Activated CD8-positive, alpha-beta memory T cell treated with anti-CD3 and anti-CD28 coated beads for 24 hours (primary cell): Measurements from ENCODE around the gene OPN1LW.
"Not testable (repeated sequence)": the region's sequence is repeated elsewhere in the genome, so short reads cannot be mapped to it uniquely, and the experiment has no call there.

Source experiments
- DNase-seq: peaks from one replicate; pipeline ENCODE4 v3.0.0-alpha.2; 2020

Gene OPN1LW

DNA sequence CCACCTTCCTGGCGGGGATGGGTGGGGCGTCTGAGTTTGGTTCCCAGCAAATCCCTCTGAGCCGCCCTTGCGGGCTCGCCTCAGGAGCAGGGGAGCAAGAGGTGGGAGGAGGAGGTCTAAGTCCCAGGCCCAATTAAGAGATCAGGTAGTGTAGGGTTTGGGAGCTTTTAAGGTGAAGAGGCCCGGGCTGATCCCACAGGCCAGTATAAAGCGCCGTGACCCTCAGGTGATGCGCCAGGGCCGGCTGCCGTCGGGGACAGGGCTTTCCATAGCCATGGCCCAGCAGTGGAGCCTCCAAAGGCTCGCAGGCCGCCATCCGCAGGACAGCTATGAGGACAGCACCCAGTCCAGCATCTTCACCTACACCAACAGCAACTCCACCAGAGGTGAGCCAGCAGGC, at the start of gene OPN1LW:
Gene OPN1LW (plus strand): TSS at position 234 of the 400 bp plus-strand sequence. CDS start 41 bp downstream, at position 275.
- DNase-seq = not testable (repeated sequence)

DNA sequence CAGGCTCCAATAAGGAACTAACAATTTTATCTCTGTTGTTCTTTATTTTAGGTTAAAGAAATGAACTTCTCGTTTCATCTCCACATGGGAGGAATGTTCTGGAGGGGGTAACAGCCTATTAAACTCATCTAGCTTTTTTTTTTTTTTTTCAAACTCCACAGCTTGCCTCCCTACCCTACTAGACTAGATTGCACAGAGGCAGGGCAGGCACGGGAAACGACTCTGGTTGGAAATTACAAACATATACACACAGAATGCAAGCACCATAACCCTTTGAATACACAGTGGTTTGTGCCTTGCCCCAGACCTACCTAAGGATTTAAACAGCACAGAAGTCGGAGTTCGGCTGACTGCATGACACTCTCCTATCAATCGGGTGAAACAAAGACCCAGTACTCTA, 49.2 kb upstream of the OPN1LW start:
- DNase-seq = no peak

DNA sequence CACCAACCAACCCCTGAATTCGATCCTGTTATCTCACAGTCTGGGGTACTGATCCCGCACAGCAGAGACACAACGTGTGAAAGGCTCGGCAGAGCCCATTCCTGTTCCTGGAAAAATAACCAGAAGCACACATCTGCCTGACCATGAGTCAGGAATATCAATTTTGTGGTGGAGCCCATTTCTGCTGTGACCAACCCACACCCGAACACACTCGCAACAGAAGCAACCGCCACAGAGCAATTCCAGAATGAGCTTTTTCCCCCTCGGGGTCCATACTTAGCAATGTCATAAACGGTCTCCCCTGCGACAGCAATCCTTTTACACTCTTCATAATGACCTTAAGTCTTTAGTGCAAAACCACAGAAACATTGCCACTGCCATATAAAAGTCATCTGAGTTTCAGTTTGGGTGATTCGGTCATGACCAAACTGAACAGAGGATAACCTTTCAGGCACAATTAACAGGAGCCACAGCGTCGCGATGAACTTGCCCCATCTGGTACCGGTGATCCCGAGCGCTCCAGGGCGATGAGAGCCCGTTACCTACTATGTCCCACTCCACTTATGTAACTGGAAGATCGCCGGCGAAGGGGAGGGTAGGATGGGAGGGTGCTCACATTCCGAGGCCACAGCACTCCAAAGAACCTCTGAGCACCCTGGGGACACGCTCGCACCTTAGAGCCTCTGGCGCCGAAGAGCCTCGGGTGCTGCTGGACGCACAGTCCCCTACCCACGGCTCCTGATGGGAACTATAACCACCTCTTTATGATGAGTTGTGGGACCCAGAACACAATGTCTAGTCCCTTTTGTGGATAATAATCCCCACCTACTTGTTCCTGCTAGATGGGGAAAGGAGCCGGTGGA, 47.7 kb upstream of the OPN1LW start:
- peak; percentile 61 for DNase-seq

DNA sequence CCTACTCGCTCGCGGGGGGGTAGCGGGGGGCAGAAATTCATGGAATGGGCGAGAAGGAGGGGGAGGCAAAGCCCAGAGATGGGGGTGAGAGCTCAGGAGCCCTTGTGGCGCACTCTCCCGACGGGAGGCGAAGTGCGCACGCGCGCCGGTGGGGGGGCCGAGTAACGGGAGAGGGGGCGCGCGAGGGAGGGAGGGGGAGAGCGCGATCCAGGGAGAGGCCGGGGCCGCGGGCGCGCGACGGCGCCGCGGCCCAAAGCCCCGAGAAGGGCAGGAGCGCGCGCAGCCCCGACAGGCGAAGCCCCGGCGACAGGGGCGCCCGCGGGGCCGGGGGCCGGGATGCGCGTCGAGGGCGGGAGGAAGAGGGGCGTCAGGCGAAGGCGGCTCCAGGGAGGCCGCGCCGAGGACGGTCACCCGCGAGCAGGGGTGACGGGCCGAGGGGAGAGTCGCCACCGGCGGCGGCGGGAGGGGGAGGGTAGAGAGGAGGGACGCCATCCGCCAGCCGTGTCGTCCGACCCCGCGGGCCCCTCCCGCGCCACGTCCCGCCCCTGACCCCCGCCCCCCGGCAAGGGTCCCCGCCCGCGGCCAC, 46.9 kb upstream of the OPN1LW start:
- peak; percentile 80 for DNase-seq

DNA sequence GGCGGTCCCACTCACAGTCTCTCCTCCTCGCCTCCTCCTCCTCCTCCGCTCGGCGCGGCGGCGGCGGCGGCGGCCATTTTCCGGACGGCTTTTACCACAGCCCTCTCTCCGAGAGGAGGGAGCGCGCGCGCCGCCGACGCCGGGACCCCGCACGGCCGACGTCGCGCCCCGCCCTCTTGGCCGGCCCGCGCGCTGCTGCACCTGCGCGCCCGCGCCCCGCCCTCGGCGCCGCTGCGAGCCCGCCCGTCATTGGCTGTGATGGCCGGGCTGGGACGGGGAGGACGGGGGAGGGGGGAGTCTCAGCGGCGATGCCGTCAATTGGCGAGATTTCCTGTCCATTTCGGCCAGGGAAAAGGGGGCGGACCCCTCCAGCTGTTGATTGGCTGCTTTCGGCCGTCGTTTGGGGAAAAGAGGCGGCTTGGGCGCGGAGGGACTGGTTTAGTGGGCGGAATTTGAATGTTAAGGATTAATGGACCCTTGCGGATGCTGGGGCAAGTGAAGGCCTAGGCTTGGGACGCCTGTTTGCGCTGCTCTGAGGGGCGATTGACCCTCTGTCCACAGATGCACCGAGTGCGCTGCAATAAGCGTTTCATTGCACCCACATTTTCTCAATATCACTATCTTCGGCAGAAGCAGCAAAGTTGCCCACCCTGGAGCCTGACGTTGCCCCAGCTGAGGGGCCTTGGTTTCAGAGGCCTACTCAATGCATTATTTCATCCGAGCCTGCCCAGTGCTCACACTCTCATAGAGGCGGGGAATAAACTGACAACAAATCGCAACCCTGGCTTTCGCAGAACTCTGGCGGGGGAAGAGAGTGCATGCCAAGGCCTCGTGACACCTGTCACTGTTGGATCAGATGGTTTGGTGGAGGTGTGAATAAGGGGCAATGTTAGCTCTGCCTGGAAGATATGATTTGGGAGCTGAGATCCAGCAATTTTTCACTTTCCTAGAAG, 46.2 kb upstream of the OPN1LW start, which contains the start of gene MECP2:
Gene MECP2 (minus strand): TSS at position 129 of the 953 bp plus-strand sequence.
- peak; percentile 90 for DNase-seq

DNA sequence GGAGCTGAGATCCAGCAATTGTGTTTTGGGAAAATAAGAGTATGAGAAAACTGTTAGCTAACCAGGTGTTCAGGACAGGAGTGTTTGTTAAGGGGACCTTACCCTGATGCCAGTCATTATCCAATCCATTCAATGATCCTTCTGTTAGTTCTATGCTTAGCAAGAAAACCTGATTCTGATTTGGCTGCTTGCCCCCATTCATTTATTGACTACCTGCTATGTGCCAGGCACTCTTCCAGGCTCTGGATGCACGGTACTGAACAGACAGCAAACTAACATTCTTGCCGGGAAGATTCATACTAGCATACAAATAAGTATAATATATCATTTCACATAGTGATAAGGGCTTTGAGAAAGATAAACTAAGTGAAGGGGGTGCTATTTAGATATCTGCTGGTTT, 45.5 kb upstream of the OPN1LW start:
- no peak for DNase-seq

DNA sequence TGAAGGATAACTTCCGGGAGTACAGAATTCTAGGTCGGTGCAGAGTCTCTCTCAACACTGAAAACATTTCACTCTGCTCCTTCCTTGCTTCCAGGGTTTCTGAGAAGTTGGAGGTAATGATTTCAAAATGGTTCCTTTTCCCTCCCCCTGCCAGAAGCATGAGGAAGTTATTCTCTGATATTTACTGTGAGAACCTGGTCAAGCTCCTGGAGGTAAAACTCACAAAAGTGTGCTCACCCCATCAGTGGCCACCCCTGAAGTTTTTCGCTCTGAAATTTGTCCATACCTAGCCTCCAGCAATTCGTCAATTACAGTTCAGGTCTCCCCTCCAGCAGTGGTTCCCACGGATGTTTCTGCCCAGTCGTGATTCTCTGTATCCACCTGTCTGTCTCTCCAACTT, 30.3 kb upstream of the OPN1LW start:
- DNase-seq = no peak

DNA sequence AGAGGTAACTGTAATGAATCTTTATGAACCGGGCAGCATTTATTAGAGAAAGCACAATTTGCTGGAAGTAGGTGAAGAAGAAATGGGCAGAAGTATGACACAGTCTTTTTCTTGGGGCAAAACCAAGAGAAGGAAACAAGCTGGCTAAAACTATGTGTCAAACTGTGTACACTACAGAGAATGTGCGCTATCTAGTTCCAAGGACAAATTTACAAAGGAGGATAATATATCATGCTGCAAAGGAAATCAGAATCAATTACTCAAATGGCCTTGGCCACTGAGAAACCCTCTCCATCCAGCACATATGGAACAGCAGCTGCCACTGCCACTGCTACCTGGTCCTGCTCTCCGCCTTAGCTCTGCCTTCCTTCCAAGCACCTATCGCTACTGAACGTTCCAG, 29.4 kb upstream of the OPN1LW start:
- DNase-seq = no peak

DNA sequence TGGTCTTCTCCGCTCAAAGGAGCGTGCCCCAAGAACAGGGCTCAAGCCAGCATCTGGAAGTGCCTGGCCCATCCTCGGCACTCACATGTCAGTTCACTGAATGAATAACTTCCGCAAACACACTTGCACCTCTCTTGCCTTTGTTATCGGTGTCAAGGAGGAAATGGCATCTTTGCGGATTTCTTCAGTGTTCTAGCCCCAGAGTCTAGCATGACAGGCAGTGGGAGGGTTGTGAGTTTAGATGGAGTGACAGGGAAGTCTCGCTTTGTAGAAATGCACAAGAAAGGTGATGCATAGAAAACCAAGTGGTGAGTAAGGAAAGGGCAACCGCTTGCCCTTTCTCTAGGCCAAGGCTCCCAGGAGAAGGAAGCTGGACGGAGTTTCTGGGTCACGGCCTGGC, 29.0 kb upstream of the OPN1LW start:
- no peak for DNase-seq

DNA sequence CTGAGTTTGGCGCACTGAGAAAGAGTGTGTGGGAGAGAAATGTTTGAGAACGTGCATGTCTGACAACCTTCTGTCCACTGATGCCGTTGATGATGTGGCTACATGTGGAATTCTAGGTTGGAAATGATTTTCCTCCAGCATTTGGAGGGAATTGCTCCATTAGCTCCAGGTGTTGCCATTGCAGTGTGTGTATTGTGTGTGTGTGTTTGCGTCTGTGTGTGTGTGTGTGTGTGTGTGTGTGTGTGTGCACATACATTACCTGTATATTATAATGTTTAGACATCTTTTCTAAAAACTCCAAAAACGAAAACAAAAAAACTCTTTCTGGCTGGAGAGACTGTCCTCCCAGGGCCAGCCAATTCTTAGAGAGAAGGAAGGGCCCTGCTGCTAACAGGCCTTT, 28.3 kb upstream of the OPN1LW start:
- no peak for DNase-seq

DNA sequence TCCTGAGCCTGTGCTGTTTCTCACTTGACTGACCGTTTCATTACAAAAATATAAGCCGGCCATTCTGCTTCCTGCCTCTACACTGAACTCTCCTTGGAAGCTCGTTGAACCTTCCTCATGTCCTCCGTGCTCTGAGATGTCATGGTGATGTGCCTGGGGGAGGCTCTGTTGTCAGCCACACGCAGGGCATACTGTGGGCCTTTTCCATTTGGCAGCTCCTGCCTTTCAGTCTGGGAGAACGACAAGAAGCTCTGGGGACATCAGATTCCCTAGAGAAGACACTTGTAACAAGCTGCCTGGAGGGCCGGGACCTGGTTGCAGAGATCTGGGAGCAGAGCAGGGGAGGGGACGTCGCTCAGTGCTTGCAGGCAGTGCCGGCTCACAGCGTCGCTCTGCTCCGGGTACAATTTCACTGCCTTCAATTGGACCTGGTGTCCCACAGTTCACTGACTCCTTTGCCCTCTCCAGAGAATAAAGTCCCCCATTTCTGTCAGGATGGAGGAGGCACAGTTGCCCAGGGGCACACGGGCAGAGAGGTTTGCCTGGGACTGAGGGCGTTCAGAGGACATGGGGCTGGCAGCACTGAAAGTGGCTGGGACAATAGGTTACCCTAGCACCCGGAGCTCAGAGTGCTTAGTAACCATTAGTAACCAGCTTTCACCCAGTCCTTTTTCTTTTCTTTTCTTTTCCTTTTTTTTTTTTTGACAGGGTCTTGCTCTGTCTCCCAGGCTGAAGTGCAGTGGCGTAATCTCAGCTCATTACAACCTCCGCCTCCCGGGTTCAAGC, 27.4 kb upstream of the OPN1LW start:
- DNase-seq = no peak

DNA sequence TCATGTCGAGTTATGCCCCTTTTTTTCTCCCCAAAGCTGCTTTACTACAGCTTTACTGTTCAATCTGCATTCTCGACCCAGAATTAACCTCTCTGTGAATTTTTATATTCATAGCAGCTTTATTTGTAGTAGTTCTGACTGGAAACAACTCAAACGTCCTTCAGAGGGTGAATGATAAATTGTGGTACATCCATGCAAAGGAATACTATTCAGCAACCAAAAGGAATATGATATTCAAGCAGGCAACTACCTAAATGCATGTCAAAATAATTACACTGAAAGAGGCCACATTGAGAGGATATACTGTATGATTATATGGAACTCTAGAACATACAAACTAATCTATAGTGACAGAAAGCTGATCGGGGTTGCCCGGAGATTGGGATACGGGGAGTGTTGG, 26.5 kb upstream of the OPN1LW start:
- DNase-seq = no peak

DNA sequence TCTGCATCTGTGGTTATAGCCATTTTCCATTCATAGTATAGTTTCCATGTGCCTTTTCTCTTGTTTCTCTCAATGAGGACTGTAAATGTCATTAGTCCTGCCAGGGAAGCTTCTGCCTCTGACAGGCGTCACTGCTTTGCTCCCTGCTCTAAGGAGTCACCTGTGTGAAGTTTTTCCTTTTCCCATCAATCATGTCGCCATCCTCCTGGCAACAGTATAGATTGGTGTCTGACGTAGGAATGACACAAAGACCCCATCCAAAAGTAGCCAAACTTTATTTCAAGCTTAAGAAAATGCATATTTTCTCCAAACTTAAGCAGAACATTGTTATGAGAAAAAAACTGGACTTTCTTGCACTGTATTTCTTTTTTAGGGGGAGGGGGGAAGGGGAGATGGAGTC, 23.5 kb upstream of the OPN1LW start:
- peak; percentile 7 for DNase-seq

DNA sequence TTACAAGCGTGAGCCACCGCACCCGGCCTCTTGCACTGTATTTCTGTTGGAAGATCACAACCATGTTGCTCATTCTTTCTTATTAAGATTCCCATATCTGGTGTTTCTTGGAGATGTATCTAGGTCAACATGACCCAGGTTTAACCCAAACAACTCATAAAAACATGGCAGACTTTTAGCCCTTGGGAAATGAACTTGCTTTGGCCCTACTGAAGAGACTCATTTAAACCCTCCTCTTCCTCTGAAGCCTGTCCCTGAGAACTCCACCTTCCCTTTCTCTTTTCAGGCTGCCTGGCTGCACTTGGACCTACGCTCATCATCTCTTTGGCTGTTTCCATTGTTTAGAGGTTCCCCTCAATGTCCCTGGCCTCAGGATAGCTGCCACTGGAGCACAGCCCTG, 22.8 kb upstream of the OPN1LW start:
- no peak for DNase-seq

DNA sequence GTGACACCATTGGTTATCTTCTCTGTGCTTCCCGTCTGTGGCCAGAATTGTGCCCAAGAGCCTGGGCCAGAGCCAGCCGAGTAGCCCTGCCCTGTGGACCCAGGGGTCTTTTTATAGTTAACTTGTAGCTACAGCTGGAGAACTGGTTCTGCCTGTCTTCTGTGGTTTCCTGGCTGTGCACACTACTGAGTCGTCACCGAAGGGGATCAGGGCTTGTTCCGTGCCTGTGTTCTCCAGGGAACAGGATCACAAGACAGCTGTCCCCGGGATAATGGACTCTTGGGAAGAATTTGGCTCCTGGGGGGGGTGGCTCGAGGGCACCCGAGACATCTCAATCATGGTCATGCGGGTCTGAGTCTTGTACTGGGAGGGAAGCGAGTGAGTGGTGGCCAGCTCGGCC, 22.1 kb upstream of the OPN1LW start:
- DNase-seq = peak; percentile 51

DNA sequence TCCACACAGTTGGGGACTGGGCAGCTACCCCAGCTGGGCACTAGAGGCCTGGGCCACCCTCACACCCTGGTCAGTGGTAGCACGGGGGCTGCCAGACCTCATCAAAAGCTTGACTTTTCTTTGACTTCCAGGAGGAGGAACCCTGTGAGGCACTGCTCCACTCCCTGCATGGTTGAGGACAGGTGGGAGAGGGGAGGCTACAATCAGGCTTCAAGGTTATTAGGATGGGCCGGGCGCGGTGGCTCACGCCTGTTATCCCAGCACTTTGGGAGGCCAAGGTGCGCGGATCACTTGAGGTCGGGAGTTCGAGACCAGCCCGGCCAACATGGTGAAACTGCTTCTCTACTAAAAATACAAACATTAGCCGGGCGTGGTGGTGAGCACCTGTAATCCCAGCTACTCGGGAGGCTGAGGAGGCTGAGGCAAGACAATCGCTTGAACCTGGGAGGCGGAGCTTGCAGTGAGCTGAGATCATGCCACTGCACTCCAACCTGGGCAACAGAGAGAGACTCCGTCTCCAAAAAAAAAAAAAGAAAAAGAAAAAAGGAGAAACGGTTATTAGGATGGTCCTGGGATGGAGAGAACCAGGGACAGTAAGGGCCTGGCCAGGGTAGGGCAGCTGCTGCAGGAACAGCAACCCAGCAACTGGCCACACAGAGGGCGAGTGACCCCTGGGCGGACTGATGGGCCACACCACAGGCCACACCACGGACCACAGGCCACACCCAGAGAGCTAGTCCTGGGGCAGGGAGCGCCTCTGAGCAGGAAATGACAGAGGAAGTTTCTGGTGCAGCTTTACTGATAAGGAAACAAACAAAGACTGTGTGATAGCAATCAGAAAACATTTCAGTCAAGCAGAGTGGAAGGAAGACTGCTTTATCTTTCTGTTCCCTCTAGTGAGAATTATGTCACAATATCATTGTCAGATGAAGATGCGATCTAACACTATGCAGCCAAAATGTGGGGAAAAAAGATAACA, 20.5 kb upstream of the OPN1LW start:
- peak; percentile 57 for DNase-seq

DNA sequence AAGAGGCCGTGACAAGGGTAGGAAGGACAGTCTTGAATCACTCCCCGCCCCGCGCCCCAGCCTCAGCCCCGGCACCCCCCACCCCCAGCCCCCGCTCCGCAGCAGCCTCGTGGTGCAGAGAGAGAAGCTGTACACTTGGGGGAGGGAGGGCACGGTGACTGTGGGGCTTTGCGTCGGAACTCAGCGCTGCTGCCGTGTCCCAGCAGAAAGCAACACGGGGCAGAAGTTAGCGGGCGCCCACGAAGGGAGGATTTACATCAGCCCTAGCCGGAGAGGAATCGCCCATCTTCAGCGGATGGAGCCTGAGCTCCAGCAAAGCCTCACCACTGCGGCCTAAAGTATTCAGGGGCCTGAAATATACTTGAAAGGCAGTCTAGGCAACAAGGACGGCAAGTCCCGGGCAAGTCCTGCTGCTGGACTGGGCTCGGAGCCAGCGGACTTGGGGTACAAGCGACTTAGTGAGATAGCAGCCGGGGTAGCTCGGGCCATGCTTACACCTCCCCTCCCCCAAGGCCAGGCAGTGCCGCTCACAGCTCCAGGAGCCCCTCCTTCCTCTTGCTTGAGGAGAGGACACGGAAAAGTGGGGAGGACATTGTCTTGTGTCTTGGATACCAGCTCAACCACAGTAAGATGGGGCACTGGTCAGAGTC, 18.5 kb upstream of the OPN1LW start:
- peak; percentile 56 for DNase-seq

DNA sequence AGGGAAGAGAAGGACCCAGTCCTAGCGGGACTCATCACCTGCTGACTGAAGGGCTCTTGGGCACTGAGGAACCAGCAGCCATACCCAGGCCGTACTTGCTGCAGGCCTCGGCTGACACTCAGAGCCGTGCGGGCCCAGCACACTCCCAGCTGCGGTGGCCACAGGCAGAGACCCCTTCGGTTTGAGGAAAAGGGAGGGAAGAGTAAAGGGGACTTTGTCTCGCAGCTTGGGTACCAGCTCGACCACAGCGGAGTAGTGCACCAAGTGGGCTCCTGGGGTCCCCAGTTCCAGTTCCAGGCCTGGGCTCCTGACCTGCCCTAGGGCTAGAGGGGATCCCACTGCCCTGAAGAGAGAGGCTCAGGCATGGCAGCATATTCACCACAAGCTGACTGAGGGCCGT, 17.9 kb upstream of the OPN1LW start:
- DNase-seq = peak; percentile 50

DNA sequence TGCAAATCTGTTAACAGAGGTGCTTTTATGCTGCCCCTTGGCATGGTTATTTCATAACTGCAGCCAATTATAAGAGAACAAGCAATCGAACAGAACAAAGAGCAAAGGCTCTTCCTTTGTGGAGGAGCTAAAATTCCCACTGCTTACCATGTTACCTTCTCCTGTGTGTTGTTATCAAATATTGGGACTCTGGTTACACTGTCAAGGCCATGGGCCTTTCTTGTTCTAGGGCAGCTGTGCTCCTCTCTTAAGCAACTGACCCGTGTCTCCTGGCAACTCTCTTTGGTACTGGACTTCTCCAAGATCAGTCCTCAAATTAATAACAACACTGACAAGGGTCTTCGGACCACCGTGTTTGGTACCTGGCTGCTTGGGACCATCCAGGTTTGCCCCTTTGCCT, 12.1 kb upstream of the OPN1LW start:
- DNase-seq = no peak

DNA sequence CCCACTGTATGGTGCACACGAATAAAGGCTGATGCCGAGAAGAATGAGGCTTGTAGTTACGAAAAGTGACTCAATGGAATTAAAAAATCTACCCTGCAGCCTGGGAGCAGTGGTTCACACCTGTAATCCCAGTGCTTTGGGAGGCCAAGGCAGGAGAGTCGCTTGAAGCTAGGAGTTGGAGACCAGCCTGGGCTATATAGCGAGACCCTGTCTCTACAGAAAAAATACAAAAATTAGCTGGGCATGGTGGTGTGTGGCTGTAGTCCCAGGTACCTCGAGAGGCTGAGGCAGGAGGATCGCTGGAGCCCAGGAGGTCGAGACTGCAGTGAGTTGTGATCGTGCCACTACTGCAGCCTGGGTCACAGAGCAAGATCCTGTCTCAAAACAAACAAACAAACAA, 11.7 kb upstream of the OPN1LW start:
- no peak for DNase-seq
